ENCODE results near the gene SLC2A9. TPM values are rescaled to one million over a fixed set of nuclear protein-coding genes. Genes with fewer than 3 reads are reported as not detected.

Gene SLC2A9
- total and polyA plus RNA-seq, 2 of the 13 experiments (the other 11 are each of a cell fraction or from before 2014, with no cell fraction given), result 36.2 to 42.3 TPM

- TF ChIP-seq ZNF142 (CRISPR knock-in tag; IDR thresholded peaks at IDR 0.05) (no peak), SOX5 (CRISPR knock-in tag; IDR thresholded peaks at IDR 0.05; ENCODE audit: borderline replicate concordance) (no peak), TARDBP (CRISPR knock-in tag; IDR thresholded peaks at IDR 0.05) (no peak), STAG1 (CRISPR knock-in tag; IDR thresholded peaks at IDR 0.05) (no peak)
These were observed 43.7 kb downstream of the SLC2A9 start (continued) for GRCh38 chr4:9977518-9978031.

GRCh38 chr4:9976781-9977180, 44.5 kb downstream of the SLC2A9 start:
- no peak for FAIRE-seq
- H3K4me2 ChIP-seq (ENCODE audit: low read depth, low read length), result no peak overlapping the region
- H3K27me3 ChIP-seq (ENCODE audit: control insufficient read depth in 1 of 2, insufficient read depth in 2 of 2, low read length in 2 of 2), result no peaks in the 10 kb centered on the region
- no peak overlapping the region for H2AFZ ChIP-seq (ENCODE audit: low read length)
- no peak overlapping the region for H3K27ac ChIP-seq (ENCODE audit: extremely low read length, insufficient read depth, low read length)
- BruUV-seq (replicated peaks), result no TSS peak
- 0 out of 2 replicates have a peak, but pooled peaks cover 3% of the 10 kb centered on the region for H3K4me1 ChIP-seq (ENCODE audit: insufficient read depth, low read length)
- H3K4me3 ChIP-seq (replicated peaks in 1 of 3; ENCODE audit: insufficient read depth in 1 of 3, low read depth in 2 of 3, low read length in 3 of 3), result no peak overlapping the region
- DNase-seq (ENCODE audit: low spot score), result no peak
- no peak for ATAC-seq
- H3K9ac ChIP-seq (ENCODE audit: insufficient read depth, low read depth, low read length), result no peak overlapping the region
- H3K79me2 ChIP-seq (ENCODE audit: insufficient read depth, low read length), result peaks cover 9% of the 10 kb centered on the region
- no peaks in the 10 kb centered on the region for H4K20me1 ChIP-seq (ENCODE audit: insufficient read depth, low read length)
- POLR2A ChIA-PET, result no interaction called here
- in situ Hi-C loops (cut with HindIII; ENCODE audit: extremely low pct_ligation_motif_present, low pct_unique_long_range_greater_than_20kb), result no loop called here
- 95% methylated on average over 2 of the region's 2 CpGs for WGBS (ENCODE audit: low lambda C conversion rate)
- intact Hi-C loops (cut with micrococcal nuclease; ENCODE audit: unreplicated experiment), result no loop called here
- peaks cover 21 to 67% of the 10 kb centered on the region in 2 experiments for H3K36me3 ChIP-seq (replicated peaks in 1 of 2; ENCODE audit: control insufficient read depth in 1 of 2, insufficient read depth in 2 of 2, low read length in 2 of 2)
- CTCF ChIA-PET (ENCODE audit: low intra/inter-chr PET ratio, low total read pairs), result no interaction called here
- H3K9me3 ChIP-seq (ENCODE audit: low read length), result no peaks in the 10 kb centered on the region
- no peak for TF ChIP-seq SKIL (CRISPR knock-in tag; IDR thresholded peaks at IDR 0.05; ENCODE audit: borderline replicate concordance)
- TF ChIP-seq PAF1 (CRISPR knock-in tag; IDR thresholded peaks at IDR 0.05), result no peak
- TF ChIP-seq ZNF484 (CRISPR knock-in tag; IDR thresholded peaks at IDR 0.05; ENCODE audit: borderline replicate concordance, low read depth), result no peak
- no peak for TF ChIP-seq ZNF567 (CRISPR knock-in tag; IDR thresholded peaks at IDR 0.05; ENCODE audit: borderline replicate concordance)
- no peak for TF ChIP-seq ZNF609 (CRISPR knock-in tag; IDR thresholded peaks at IDR 0.05; ENCODE audit: borderline replicate concordance)
- no peak for TF ChIP-seq XBP1 (CRISPR knock-in tag; IDR thresholded peaks at IDR 0.05)
- no peak for TF ChIP-seq ZNF30 (CRISPR knock-in tag; IDR thresholded peaks at IDR 0.05)

Data from HepG2 (cell line).